Right lobe of liver (tissue), 4 donors: Measurements from ENCODE around the gene LMTK2.

Experiments used
- CTCF ChIP-seq, 4 donors: fragments of 200-600 bp in 3 of 4; fragments of 450-650 bp in 1 of 4; IDR thresholded peaks; one replicate each; pipeline versions ENCODE4 v1.5.1 to v1.8.0; 2016 to 2022; ENCODE audit warnings: antibody characterized with exemption in 4 of 4, mild to moderate bottlenecking in 2 of 4
- POLR2A ChIP-seq: fragments of 450-650 bp; IDR thresholded peaks from one replicate; pipeline ENCODE4 v1.6.1; 2017; ENCODE audit warnings: antibody characterized with exemption, mild to moderate bottlenecking
- donor health status: DM: no; HTN: no; CAD: no.
- donor health status: DM: no; HTN: no; CAD: no.
- donor health status: DM: no; HTN: yes; CAD: no.

DNA sequence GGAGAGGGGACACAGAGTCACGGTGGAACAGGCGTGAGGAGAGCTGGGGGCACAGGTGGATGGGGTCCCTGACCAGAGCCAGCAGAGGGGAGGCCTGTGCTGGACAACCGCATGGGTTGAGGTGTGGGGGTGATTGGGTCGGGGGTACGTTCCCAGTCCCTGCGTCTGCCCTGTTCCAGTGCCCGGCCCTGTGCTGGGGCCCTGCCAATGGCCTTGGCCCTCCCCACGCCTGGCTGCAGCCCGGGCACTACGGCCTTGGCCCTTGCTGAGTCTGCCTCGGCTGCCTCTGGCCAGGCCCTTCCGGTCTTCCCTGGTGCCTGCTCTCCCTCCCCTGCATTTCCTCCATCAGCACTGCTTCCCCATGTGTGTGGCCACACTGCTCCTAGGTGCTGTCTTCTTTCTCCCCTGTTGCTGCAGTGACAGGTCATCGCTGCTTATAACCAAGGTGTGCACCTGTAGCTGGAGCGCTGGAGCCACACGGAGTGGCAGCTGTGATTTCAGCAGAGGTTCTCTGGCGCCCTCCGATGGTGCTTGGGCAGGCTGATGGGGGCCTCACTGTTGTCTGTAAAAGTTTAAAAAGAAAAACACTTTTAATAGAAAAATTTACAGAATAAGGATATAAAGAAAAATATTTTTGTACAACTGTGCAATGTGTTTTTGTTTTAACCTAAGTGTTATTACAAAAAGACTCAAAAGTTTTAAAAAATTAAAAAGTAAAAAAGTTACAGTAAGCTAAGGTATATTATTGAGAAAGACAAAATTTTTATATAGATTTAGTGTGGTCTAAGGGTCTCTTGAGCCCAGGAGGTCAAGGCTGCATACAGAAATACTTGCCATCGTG is 59.4 kb downstream of the LMTK2 start:
- TF ChIP-seq CTCF (IDR thresholded peaks at IDR 0.05): peak; percentile 74 to 90 (median 80)
- TF ChIP-seq POLR2A: no peak
